Endodermal cell (in vitro differentiated cells): ENCODE measurements around the gene PRPF6. TPM values are rescaled to one million over a fixed set of nuclear protein-coding genes. Genes with fewer than 3 reads are reported as not detected.

Source experiments
- DNase-seq: peaks from one replicate; pipeline ENCODE4 v3.0.0-alpha.2; 2017
- H3K27ac ChIP-seq: 2 replicates; pipeline ENCODE4 v1.5.1; 2013; ENCODE audit warnings: mild to moderate bottlenecking, low read depth, low read length, moderate library complexity
- H3K27me3 ChIP-seq: 2 replicates; pipeline ENCODE4 v1.6.1; 2013; ENCODE audit warnings: mild to moderate bottlenecking, low read length, moderate library complexity; ENCODE audit not compliant: insufficient read depth, control insufficient read depth, poor library complexity, severe bottlenecking
- H3K36me3 ChIP-seq: 2 replicates; pipeline ENCODE4 v1.7.0; 2013; ENCODE audit warnings: mild to moderate bottlenecking, low read length, moderate library complexity; ENCODE audit not compliant: control insufficient read depth, insufficient read depth
- H3K4me1 ChIP-seq: one replicate; pipeline ENCODE4 v1.7.0; 2013; ENCODE audit warnings: low read length; ENCODE audit not compliant: control insufficient read depth, insufficient read depth
- H3K4me3 ChIP-seq: 2 replicates; pipeline ENCODE4 v1.5.1; 2013; ENCODE audit warnings: mild to moderate bottlenecking, low read length, moderate library complexity
- H3K9ac ChIP-seq: 2 replicates; pipeline ENCODE4 v1.6.1; 2013; ENCODE audit warnings: mild to moderate bottlenecking, low read length, moderate library complexity; ENCODE audit not compliant: poor library complexity, severe bottlenecking; ENCODE audit errors: extremely low read depth
- H3K9me3 ChIP-seq: 2 replicates; pipeline ENCODE4 v1.6.1; 2013; ENCODE audit warnings: mild to moderate bottlenecking, low read length, moderate library complexity; ENCODE audit not compliant: control insufficient read depth
- H3K27ac Mint-ChIP-seq: 2 replicates; pipeline ENCODE4 v1.8.0; 2020; ENCODE audit warnings: mixed read lengths
- H3K27me3 Mint-ChIP-seq: 2 replicates; pipeline ENCODE4 v1.8.0; 2021; ENCODE audit warnings: mild to moderate bottlenecking, mixed read lengths; ENCODE audit not compliant: insufficient read depth
- H3K36me3 Mint-ChIP-seq: 2 replicates; pipeline ENCODE4 v1.8.0; 2020; ENCODE audit warnings: low read depth, mixed read lengths
- H3K4me1 Mint-ChIP-seq: 2 replicates; pipeline ENCODE4 v1.8.0; 2020; ENCODE audit warnings: mixed read lengths
- H3K4me3 Mint-ChIP-seq: 2 replicates; pipeline ENCODE4 v1.8.0; 2020; ENCODE audit warnings: mild to moderate bottlenecking, moderate library complexity, mixed read lengths
- H3K9me3 Mint-ChIP-seq: 2 replicates; pipeline ENCODE4 v1.8.0; 2020; ENCODE audit warnings: mild to moderate bottlenecking, mixed read lengths
- CTCF ChIP-seq: fragments of 200-600 bp; sonication (generic); conservative IDR thresholded peaks from 2 replicates; pipeline ENCODE4 v1.5.0; 2021; ENCODE audit warnings: antibody characterized with exemption, mild to moderate bottlenecking
- WGBS, 2 experiments: methylation state at CpG; one replicate each; pipeline versions ENCODE4 v1.1.5 to v1.1.7; 2013; ENCODE audit warnings: missing lambda C conversion rate in 2 of 2, mixed read lengths in 1 of 2; ENCODE audit not compliant: insufficient coverage in 1 of 2, insufficient read length in 1 of 2; 5-methylcytosine and 5-hydroxymethylcytosine counted together
- total RNA-seq, 2 donors: library from RNA; stranded (reverse); fragmentation: NEBNext Ultra II Directional in 1 of 2; extraction: Animal tissue kit (Norgen Biotek cat#: 25700) in 1 of 2; gene quantifications; 2 replicates in 1 of 2; 3 replicates in 1 of 2; pipeline ENCODE4 v1.2.1, GENCODE V29; 2021

PRPF6 gene
- total RNA-seq, 2 donors from 2014 or later: 73.3 to 73.9 TPM

DNA sequence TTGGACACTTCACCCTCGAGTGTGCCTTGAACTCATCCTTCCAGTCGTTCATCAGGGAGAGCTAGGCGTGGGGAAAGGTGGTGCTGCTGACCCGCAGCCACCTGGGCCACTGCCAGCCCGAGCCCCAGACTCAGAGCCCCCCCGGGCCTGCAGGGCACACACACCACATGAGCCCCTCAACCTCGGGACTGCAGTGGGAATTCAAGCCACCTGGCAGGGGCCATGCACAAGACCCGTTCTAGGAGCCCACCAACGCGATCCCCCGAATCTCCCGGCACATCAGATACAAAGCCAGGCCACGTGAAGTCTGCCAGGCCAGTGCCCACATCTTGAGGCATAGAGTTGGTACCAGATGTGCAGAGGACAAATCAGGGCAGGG, 14.0 kb upstream of the PRPF6 start:
- 95 to 98% methylated on average over 9 to 13 of the region's 13 CpGs for WGBS, 2 experiments
- H3K4me3 Mint-ChIP-seq: no peak overlapping the region
- Histone ChIP-seq H3K9me3 (peaks cover 35% of the 10 kb centered on the region), H3K9ac (no peak overlapping the region), H3K4me3 (peak overlapping the region; percentile 45), H3K27me3 (peaks cover 10% of the 10 kb centered on the region), H3K36me3 (peaks cover 34% of the 10 kb centered on the region), H3K27ac (no peak overlapping the region), H3K4me1 (peaks cover 4% of the 10 kb centered on the region)
- H3K9me3 Mint-ChIP-seq: peaks cover 20% of the 10 kb centered on the region
- H3K27me3 Mint-ChIP-seq: peaks cover 13% of the 10 kb centered on the region
- H3K36me3 Mint-ChIP-seq: peaks cover 42% of the 10 kb centered on the region
- no peak for TF ChIP-seq CTCF
- H3K4me1 Mint-ChIP-seq: peaks cover 3% of the 10 kb centered on the region
- no peak overlapping the region for H3K27ac Mint-ChIP-seq
- DNase-seq: no peak

- Histone ChIP-seq H3K9ac (no peak overlapping the region), H3K4me3 (peak overlapping the region; percentile 86), H3K4me1 (peaks cover 4% of the 10 kb centered on the region), H3K27ac (no peak overlapping the region), H3K27me3 (peaks cover 10% of the 10 kb centered on the region), H3K9me3 (peaks cover 35% of the 10 kb centered on the region), H3K36me3 (peaks cover 34% of the 10 kb centered on the region)
- 93 to 94% methylated on average over 20 to 28 of the region's 28 CpGs for WGBS, 2 experiments
- Mint-ChIP-seq H3K27me3 (peaks cover 18% of the 10 kb centered on the region), H3K9me3 (peaks cover 20% of the 10 kb centered on the region), H3K4me1 (peaks cover 3% of the 10 kb centered on the region), H3K27ac (no peak overlapping the region), H3K36me3 (peaks cover 39% of the 10 kb centered on the region), H3K4me3 (peak overlapping the region; percentile 70)
- no peak for TF ChIP-seq CTCF
- DNase-seq: no peak
Observed at GRCh38 chr20:63967330-63968135, 13.4 kb upstream of the PRPF6 start.

DNA sequence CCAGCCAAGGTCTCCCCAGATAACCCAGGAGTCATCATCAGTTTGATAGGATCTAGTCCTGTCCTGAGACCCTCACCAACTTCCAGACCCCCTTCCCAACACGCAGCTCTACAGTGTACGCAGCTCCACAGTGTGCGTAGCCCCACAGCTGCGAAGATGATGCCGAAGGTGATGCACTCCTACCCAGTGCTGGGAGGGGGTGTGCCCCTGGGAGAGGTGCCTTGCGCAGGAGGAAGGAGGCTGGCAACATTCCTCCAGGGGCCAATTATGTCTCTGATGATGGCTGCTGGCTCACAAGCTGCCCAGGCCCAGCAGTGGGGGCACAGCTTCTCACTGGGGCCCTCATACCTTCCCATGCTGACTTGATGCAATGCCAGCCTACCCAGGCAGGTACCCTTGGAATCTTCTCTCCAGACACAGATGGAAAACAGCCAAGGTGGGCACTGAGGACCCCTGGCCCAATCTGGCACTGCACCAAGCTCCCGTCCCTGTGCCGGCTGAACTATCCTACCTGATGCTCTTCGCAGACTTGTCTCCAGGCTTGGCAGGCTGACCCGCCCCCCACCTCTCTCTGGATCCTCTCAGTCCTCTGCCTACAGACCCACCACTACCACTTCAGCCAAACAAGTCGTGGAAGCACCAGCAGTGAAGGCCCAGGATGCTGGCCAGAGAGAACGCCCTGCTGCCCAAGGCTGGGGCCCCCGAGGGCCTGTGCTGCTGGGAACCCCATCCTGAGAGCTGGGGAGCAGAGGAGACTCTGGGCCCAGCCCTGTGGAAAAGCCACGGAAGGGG, 12.6 kb upstream of the PRPF6 start:
- DNase-seq: peak; percentile 47
- Mint-ChIP-seq H3K27ac (no peak overlapping the region), H3K4me1 (peaks cover 3% of the 10 kb centered on the region), H3K9me3 (peaks cover 20% of the 10 kb centered on the region), H3K36me3 (peaks cover 35% of the 10 kb centered on the region), H3K27me3 (peaks cover 21% of the 10 kb centered on the region), H3K4me3 (peak overlapping the region; percentile 70)
- Histone ChIP-seq H3K9me3 (peaks cover 35% of the 10 kb centered on the region), H3K4me3 (peak overlapping the region; percentile 86), H3K4me1 (peaks cover 4% of the 10 kb centered on the region), H3K27ac (no peak overlapping the region), H3K36me3 (peaks cover 34% of the 10 kb centered on the region), H3K27me3 (peaks cover 10% of the 10 kb centered on the region), H3K9ac (peak overlapping the region; percentile 57)
- no peak for TF ChIP-seq CTCF
- WGBS, 2 experiments: 90 to 93% methylated on average over 9 to 14 of the region's 14 CpGs
